Left renal pelvis (tissue), 4 donors: Measurements from ENCODE around the gene CCDC177. TPM values are rescaled to one million over a fixed set of nuclear protein-coding genes. Genes with fewer than 3 reads are reported as not detected.

Experiments used
- DNase-seq, 4 donors: peaks; one replicate each; pipeline ENCODE4 v3.0.0-alpha.2; 2013; ENCODE audit warnings: low read depth in 4 of 4, low spot score in 3 of 4
- polyA plus RNA-seq, 4 donors: library from polyadenylated mRNA; unstranded; fragments of 120-200 nt; gene quantifications; one replicate each; pipeline ENCODE4 v1.2.1, GENCODE V29; 2013; ENCODE audit not compliant: insufficient read length in 4 of 4

CCDC177 gene
- polyA plus RNA-seq, result under 1 TPM; 0.08 to 0.31 (median 0.12) TPM

DNA sequence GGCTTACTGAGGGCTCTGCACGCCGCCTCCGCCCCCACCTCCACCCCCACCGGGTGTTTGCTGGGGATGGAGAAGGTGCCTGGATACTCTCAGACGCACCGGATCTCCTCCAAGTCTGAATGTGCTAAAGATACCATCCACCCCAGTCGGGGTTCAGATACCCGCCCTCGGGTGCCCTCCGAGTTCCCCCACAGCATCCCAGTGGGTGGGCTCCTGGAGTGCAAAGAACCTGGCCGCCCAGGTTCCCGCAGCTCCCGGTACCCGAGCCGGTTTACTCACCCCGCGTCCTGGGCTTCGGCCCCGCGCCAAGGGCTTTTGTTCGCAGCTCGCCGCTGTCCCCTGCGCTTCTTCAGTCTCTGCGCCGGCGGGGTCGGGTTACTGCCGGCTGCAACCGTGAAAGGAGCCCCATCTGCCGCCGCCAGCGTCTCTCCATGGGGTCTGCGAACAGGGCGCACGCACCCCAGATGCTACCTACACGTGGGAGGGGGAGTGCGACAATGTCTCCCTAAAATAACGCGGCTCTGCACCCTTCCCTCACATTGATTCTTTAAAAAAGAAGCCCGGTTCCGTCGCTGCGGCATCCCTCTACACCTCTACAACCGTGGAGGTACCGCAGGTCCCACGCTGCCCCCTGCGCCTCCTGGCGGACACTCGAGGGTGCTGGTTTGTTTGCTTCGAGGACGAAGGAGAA lies at the start of gene CCDC177:
CCDC177 (minus strand) TSS at position 609 of the 691 bp plus-strand sequence. CDS start 1,249 bp downstream, outside the sequence.
- no peak for DNase-seq

DNA sequence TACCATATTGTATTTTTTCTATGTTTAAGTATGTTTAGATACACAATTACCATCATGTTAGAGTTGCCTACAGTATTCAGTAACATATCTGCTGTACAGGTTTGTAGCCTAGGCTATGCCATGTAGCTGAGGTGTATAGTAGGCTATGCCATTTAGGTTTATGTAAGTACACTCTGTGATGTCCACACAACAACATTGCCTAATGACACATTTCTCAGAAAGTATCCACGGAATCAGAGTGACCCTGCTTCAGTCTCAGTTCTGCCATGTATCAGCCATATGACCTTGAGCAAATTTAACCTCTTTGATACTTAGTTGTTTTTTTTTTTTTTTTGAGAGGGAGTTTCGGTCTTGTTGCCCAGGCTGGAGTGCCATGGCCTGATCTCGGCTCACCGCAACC lies 49.5 kb upstream of the CCDC177 start:
- DNase-seq, result no peak

DNA sequence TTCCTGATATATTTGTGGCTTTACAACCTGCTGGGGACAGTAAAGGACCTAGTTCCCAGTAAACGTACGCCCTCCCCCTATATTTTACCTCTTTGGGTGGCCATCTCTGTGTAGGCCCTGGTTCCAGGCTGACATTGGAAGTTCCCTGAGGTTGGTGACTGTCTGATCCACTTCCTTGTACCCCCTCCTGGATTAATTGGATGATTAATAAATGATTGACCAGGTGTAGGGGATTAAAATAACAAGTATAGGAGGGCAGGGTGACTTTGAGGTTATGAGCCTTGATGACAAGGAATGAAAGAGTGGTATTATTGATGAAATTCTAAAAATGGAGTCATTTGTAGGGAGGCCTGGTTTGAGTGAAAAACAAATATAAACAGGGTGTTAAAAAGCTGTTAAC lies 46.3 kb upstream of the CCDC177 start:
- DNase-seq, result no peak

DNA sequence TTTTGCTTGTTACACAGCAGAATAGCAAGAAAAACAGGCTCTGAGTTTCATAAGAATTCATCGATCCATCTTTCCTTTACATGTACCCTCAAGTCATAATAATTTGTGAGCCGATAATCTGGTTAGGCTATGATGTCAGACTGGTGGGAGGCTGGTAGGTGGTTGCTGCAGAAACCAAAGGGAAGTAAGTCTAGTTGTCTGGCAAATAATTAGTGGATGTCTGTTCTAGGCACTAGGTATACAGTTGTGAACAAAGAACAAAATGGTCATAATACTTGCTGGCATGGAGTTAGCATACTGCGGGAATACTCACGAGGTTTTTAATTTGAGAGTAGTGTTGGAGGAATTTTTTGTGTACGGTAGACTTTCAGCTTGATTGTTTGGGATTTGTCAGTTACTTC lies 45.5 kb upstream of the CCDC177 start:
- no peak for DNase-seq

DNA sequence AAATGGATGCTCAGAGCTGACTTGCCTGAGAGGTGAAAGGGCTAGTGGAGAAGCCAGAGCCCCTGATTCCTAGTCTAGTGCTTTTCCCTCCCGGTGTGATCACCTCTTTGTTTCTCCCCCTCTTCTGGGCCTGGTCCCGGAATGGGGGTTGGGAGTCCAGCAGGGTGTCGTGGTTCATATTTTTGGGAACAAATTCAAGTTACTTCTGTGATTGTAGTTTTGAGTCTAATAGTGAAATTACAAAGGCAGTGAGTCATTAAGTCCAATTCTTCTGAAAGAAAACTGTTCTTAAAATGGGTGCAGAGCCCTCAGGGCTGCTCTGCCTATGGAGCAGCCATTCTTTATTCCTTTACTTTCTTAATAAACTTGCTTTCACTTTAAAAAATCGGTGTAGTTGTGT lies 44.3 kb upstream of the CCDC177 start:
- DNase-seq, result no peak

DNA sequence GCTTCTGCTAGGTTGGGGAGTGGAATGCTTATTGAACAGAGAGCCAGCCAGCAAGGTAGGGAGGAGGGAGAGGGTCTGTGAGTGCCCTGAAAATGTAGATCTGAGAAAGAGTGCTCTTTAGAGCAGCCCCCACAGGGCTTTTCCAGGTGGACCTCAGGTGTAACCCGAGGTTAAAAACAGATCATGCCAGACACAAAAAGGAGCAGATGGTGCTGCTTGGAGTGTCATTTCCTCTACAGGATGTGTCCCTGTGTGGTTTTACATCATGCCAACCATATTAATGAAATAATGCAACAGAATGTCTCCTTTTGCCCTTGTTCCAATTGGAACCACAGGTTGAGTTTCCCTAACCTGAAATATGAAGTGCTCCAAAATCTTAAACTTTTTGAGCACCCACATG lies 43.1 kb upstream of the CCDC177 start:
- no peak for DNase-seq

DNA sequence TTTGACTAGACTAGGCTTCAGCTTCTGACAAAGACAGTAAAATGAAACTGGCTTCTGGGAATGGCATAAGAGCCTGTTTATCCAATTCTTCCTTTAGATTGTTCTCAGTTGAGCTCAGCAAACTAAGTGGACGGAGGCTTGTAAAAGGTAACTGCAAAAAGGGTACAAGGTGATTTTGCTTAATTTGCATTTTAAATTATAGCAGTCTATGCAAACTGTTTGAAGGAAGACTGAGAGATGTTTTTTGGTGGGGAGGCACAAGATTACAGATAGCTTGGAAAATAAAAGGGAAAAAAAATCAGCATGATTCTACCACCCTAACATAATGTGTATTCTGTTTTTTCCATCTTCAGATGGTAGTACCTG lies 41.7 kb upstream of the CCDC177 start:
- no peak for DNase-seq

DNA sequence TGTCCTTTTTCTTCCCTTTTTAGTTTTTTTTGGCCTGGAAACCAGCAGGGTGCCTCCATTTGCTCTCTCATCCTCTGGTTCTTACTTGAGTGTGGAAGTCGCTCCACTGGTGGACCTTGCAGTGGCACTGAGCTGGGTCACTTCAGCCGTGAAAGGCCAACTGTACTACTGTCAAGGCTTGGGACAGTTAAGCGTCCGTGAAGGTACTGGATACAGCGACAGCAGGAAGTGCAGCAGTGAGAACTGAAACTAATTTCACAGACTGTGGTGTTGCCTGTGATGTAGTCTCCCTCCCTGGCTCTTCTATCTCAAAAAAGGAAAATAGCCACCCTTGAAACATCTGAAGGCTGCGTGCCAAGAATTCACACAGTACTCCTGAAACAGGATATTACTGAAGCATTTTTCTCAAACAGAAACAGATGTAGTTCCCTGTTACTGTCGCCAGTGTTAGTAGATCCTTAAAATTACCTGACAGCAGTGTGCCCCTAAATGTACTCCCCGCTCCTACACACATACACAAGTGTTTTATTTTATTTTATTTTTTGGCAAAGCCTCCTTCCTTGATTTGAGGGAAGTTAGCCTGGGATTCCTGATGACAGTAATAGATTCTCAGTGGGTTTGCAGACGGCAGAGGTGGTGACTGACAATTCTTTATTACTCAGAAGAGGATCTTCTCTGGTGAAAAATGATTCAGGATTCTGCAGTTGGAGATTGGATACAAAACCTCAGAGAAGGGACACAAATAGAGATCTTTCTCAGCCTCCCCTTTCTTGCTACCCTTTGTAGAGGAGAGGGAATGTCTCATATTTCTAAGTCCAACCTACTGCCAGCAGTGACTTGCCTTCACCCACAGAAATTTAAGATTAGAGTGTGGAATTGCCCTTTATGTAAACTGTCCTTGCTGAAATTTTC lies 41.1 kb upstream of the CCDC177 start:
- no peak for DNase-seq

DNA sequence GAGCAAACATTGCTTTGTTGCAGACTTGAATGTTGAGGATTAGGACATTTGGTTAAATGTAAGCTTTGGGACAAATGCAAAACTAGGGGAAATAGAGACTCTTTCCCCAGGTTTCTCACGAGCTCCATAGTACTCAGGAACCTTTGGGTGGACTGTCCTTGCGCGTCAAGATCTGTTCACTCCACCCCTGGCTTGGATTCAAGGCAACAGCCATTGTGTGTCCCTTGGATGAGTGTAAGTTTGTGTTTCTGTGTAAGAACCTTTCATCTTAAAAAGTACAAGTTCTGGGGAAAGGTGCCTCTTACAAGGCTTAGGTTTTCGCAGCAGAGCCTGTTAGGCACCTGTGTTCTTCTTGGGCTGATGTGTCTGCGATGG lies 40.4 kb upstream of the CCDC177 start:
- no peak for DNase-seq

DNA sequence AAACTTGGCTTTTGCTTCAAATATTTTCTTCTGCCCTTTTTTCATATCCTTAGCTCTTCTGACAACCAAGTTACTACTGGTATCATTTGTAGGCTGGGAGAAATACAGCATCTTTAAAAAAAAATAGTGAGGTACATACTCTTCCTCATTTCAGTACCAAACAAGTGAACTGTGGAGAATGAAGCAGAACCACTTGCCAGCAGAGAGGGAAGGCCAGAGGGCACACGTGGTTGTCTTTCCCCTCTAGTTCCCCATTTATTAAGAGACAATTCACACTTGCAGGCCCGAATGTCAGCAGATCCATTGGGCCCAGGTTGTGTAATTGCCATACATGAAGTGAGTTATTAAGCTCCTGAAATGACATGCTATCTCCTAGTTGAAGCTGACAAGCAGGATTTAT lies 39.9 kb upstream of the CCDC177 start:
- DNase-seq, result no peak

DNA sequence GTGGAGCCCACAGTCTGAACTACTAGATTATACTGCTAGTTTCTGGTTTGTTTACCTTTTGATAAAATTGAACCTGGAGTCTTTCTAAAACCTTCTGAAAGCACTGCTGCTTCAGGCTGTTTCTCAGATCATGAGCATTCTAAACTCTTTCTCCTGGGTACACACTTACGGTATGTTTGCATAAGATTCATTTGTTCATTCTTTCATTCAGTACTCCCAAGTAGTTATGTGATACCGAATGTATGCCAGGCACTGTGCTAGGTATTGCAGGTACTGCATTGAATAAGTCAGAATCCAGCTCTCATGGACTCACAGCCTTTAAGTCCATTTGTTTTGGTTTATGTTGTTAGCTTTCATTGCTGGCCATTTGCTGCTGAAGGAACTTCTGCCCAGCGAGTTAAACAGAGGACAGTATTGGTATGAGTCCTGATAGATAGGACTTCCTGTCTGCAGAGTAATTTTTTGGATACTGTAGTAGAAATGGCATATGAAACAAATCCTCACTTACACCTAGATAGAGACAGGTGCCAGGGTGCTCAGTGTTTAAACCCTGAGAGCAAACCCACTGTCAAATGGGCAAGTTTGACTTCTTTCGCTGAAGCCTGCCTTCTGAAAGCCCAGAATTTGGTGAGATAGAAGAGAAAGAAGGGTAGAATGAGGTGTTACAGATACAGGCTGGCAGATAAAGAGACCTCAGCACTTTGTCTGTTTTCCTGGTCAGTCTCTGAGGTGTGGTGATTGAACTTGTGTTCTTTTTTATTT lies 38.8 kb upstream of the CCDC177 start:
- no peak for DNase-seq

DNA sequence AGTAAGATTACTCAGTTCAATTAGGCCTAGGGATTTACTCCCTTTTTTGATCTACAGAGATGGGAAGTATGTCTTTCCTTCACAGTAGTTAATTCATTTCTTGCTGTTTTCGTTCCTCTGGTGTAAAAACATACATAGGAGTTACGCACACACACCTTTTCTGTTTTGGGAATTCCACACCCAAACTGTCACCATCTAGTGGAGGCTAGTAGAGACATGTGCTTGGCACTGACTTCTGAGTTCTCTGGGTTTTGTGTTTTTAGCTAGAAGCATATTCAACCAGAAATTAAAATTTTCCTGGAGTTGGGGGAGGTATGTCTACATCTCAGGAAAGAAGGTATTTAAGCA lies 38.1 kb upstream of the CCDC177 start:
- DNase-seq, result no peak

DNA sequence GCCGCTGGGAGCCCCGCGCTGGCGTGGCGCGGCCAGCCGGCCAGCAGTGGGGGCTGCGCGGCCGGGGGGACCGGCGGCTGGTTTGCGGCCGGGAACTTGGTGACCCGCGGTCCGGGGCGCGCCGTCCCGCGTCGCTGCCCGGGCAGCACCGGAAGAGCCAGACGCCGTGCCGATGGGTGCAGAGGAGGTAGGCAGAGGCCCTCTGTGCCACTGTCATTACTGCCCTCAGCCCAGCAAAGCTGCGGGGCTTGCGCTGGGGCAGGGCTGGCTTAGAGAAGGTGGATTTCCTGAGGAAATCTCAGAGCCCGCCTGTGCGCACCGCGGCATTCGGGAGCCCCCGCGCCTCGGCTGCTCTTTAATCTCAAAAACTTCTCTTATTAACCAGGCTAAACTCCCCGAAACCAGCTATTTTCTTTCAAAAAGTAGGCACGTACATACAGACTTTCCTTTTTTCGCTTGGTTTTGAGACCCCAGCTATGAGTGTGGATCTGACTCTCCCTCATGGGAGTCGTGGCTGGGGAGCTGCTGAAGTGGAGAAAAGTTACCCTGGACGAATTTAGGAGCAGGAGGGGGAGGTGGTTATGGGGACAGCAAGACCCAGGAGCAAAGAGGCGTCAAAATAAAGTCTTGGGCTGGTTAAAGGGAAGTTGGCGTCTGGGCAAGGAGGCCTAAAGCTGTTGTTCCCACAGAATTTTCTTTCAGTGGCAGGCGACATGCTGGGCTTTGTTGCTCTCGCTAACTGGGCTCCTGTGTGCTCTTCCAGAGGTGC lies 37.5 kb upstream of the CCDC177 start:
- no peak for DNase-seq

DNA sequence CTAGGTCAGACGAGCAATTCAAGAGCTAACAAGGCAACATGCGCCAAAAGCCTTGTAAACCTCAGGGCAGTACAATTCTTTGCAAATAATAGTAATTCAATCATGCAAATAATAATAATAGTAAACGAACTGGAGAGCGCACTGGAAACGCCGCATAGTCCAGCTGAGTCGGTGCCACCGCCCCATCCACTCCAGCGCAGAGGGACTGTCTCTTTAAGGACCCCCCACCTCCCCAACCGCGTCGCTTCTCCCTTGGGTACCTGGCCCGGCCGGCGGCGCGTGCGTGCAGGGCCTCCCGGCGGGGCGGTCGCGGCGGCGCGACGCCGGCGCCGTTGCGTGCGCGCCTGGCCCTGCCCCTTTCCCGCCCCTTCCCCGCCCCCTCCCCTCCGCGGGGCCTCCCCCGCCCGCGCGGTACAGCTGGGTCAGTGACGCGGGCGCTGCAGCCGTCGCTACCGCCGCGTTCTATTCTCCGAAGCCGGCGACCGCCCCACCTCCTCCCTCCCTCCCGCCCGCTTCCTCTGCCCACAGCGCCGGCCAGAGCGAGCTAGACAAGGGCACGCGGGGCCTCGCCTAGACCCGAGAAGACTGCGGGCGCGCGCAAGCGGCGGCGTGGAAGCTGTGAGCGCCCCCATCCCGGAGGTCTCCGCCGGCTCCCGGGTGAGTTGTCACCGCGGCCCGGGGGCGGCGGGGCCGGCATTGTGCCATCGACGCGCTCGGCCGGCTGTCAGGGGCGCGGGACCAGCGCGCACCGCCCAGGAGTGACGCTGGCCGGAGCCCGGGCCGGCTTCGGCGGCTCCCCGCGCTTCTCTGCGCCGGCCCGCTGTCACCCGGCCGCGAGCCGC lies 36.7 kb upstream of the CCDC177 start, which contains the start of gene SUSD6:
SUSD6 (plus strand) TSS at position 425 of the 842 bp plus-strand sequence. CDS start 46,997 bp downstream, outside the sequence.
- DNase-seq, result peak; percentile 64 to 85 (median 81)

DNA sequence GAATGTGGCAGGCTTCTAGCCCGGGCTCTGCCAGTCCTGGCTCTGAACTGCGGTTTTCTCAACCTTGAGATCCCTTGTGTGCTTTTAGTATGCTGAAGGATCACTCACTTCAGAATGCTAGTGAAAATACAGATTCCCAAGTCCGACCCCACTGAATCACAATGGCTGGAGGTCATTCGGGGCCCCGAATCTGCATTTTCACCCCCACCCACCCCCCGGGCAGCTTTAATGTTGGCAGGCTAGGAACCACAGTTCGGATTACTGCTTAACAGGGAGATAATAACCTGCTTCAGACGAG lies 36.2 kb upstream of the CCDC177 start:
- no peak for DNase-seq

DNA sequence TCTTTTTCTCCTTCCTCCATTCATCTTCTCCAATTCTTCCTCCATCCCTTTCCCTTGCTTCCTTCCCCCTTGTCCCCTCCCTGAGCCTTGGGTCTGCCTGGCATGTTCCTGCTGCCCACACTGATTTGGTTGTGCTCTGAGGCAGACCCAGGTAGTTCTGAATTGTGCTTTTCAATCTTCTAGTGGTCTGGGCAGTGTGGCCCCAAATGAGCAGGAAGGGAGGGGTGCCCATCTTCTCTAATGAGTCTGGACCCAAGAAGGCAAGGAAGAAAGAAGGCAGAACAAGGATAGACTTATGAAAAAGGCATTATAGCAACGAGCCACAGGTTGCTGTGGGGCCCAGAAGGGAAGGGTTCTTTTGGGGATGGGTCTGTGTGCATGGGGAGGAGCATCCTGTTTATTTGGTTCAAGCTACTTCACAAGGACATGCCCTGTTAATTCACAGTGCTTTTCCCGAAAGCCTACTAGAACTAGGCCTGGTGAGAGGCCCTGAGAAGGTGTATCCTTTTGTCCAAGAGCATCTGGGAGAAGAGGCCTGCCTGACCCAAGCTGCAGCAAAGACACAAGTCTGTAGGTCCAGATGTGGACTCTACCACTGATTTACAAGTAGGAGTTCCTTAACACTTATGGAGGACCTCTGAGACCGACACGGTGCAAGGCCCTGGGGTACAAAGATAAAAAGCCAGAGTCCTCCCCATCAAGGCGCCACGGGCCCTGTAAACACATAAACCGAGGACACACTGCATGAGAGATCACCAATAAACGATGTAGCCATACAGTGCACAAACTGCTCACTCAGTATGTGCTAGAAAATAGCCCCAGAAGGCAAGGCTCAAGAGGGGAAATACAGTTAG lies 35.6 kb upstream of the CCDC177 start:
- no peak for DNase-seq

DNA sequence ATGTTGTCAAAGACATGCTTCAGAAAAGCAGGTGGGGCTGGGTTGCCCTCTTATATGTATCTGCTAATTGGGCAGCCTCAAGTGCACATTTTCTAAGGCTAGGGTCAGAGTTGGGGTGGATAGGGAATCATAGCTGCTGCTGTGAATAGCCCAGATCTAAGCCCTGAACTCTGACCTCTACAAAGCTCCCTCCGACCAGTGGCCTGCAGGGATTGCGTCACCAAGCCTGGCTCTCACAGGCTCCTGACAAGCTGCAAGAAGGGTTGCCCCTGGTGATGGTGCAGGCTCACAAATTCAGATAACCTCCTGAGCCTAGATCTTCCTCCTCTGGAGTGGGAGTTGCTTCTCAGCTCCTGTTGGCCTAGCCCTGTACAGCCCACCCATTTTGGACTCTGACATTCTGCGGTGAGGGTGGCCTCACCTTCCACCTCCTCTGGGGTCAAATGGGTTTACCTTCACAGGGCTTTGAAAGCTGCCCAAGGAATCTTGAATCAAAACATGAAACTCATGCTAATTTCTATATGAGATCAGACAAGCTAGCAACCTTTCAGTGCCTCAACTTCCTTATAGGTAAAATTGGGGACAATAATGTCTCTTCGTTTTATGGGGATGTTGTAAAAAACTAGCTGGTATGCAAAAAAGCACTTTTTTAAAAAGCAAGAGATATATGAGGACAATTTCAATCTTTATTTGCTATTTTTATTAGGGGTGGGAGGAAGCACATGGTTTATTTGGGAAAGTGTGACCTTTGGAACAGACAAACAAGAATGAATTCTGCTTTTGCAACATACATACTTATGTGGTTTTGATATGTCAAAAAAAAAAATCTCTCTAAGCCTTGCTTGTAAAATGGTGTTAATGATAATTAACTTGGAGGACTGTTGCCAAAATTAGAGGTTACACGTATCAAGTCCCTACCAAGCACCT lies 31.9 kb upstream of the CCDC177 start:
- no peak for DNase-seq

DNA sequence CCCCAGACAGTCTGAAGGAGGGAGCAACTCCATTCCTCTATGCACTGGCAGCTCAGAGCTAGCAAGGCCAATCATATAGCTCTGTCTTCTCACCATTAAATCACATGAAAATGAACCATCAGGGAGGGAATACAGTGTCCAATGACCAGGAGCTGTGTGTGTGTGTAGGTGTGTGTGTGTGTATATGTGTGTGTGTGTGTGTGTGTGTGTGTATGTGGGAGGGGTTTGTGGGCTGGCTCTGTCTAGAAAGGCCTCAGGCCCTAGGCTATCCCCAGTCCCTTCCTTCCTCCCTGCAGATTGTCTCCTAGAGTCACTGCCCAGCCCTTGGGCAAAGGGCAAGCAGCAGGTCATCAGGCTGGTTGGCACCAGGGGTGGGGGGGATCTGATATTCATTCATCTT lies 31.1 kb upstream of the CCDC177 start:
- no peak for DNase-seq
